GM12892 (cell line): ENCODE data around the gene TRRAP.

ENCODE experiments used
- POLR2A ChIP-seq: IDR thresholded peaks from 2 replicates; pipeline ENCODE4 v1.6.1; 2011; ENCODE audit warnings: low read depth, low read length, control low read depth
- POLR2AphosphoS5 ChIP-seq: IDR thresholded peaks from 2 replicates; pipeline ENCODE4 v1.6.1; 2011; ENCODE audit warnings: low read depth, low read length, control low read depth
- TAF1 ChIP-seq: IDR thresholded peaks from 2 replicates; pipeline ENCODE4 v1.6.1; 2011; ENCODE audit warnings: low read depth, mild to moderate bottlenecking, control low read depth, low read length, borderline replicate concordance

- no peak for TF ChIP-seq POLR2A
- no peak for TF ChIP-seq POLR2AphosphoS5
- no peak for TF ChIP-seq TAF1
Measured at GRCh38 chr7:98968621-98969020, 90.3 kb downstream of the TRRAP start.
